Keratinocyte (primary cell): ENCODE measurements around the gene BCL2. TPM values are rescaled to one million over a fixed set of nuclear protein-coding genes. Genes with fewer than 3 reads are reported as not detected.

Source experiments
- DNase-seq: peaks from one replicate; pipeline ENCODE4 v3.0.0-alpha.2; 2011; ENCODE audit warnings: low read depth, missing footprints, low spot score
- FAIRE-seq: peaks from 2 replicates; lab custom pipeline; 2011; peaks lifted over from hg19 to GRCh38; lab: Jason Lieb, UNC
- H2AFZ ChIP-seq: 2 replicates; pipeline ENCODE4 v1.6.0; 2012; ENCODE audit warnings: low read length, control low read depth, inconsistent platforms; ENCODE audit not compliant: control insufficient read depth
- H3K27ac ChIP-seq: 2 replicates; pipeline ENCODE4 v1.5.1; 2011; ENCODE audit warnings: low read length; ENCODE audit not compliant: control insufficient read depth, insufficient read depth
- H3K27me3 ChIP-seq: 3 replicates; pipeline ENCODE4 v1.6.0; 2011; ENCODE audit warnings: low read length; ENCODE audit not compliant: control insufficient read depth, insufficient read depth; ENCODE audit errors: extremely low read depth
- H3K36me3 ChIP-seq, 2 experiments: 2 replicates in 1 of 2; 3 replicates in 1 of 2; pipeline ENCODE4 v1.5.1; 2011; ENCODE audit warnings: low read length in 2 of 2, mild to moderate bottlenecking in 1 of 2; ENCODE audit not compliant: control insufficient read depth in 2 of 2, insufficient read depth in 2 of 2; ENCODE audit errors: extremely low read depth in 1 of 2
- H3K4me1 ChIP-seq: 3 replicates; pipeline ENCODE4 v1.5.1; 2011; ENCODE audit warnings: low read length; ENCODE audit not compliant: control insufficient read depth, insufficient read depth; ENCODE audit errors: extremely low read depth
- H3K4me2 ChIP-seq: 3 replicates; pipeline ENCODE4 v1.6.0; 2011; ENCODE audit warnings: low read depth, low read length; ENCODE audit not compliant: control insufficient read depth, insufficient read depth; ENCODE audit errors: extremely low read depth
- H3K4me3 ChIP-seq, 3 experiments: fragments of 200-600 bp in 1 of 3; sonication (generic) in 1 of 3; 2 replicates in 2 of 3; 3 replicates in 1 of 3; pipeline ENCODE4 v1.5.1; 2011 to 2016; ENCODE audit warnings: low read length in 3 of 3, mild to moderate bottlenecking in 3 of 3, control low read depth in 2 of 3, inconsistent platforms in 1 of 3, low read depth in 1 of 3, mixed read lengths in 1 of 3, mixed run types in 1 of 3, moderate library complexity in 1 of 3; ENCODE audit not compliant: control insufficient read depth in 2 of 3, insufficient read depth in 2 of 3; ENCODE audit errors: extremely low read depth in 1 of 3
- H3K79me2 ChIP-seq: 2 replicates; pipeline ENCODE4 v1.6.0; 2012; ENCODE audit warnings: low read length; ENCODE audit not compliant: control insufficient read depth, insufficient read depth
- H3K9ac ChIP-seq: 3 replicates; pipeline ENCODE4 v1.6.0; 2011; ENCODE audit warnings: low read length; ENCODE audit not compliant: control insufficient read depth, insufficient read depth; ENCODE audit errors: extremely low read depth
- H3K9me1 ChIP-seq: 3 replicates; pipeline ENCODE4 v1.6.0; 2011; ENCODE audit warnings: low read length; ENCODE audit not compliant: control insufficient read depth, insufficient read depth; ENCODE audit errors: extremely low read depth
- H3K9me3 ChIP-seq: 2 replicates; pipeline ENCODE4 v1.5.1; 2012; ENCODE audit warnings: low read depth, low read length; ENCODE audit not compliant: control insufficient read depth
- H4K20me1 ChIP-seq: 3 replicates; pipeline ENCODE4 v1.6.0; 2011; ENCODE audit warnings: low read length; ENCODE audit not compliant: control insufficient read depth, insufficient read depth; ENCODE audit errors: extremely low read depth
- CTCF ChIP-seq, 3 experiments: IDR thresholded peaks in 1 of 3; conservative IDR thresholded peaks in 1 of 3; optimal IDR thresholded peaks in 1 of 3; 2 replicates in 2 of 3; 3 replicates in 1 of 3; pipeline versions ENCODE3 to v1.5.1; 2011; ENCODE audit warnings: low read length in 3 of 3, mild to moderate bottlenecking in 3 of 3, moderate library complexity in 2 of 3, control low read depth in 1 of 3, inconsistent platforms in 1 of 3; ENCODE audit not compliant: insufficient read depth in 2 of 3; ENCODE audit errors: extremely low read depth in 1 of 3
- EZH2 ChIP-seq: IDR thresholded peaks from one replicate; pipeline ENCODE4 v1.6.1; 2012; ENCODE audit warnings: inconsistent platforms, mild to moderate bottlenecking, low read length, moderate library complexity
- dilution Hi-C: fragments of 300-500 bp; cut with MboI; formaldehyde crosslinking; loops from one replicate; pipeline ENCODE4 v1.7.0; 2020; ENCODE audit warnings: low sequenced_read_pairs; ENCODE audit not compliant: extremely low pct_ligation_motif_present
- polyA plus RNA-seq, 5 experiments: library from polyadenylated mRNA; depleted of rRNA in 3 of 5; stranded (reverse) in 3 of 5; stranded (forward) in 1 of 5; unstranded in 1 of 5; fragments of >200 nt; gene quantifications; 1 replicate in 1 of 5; 2 replicates in 3 of 5; 3 replicates in 1 of 5; pipeline versions ENCODE4 v1.2.1 to v1.2.3, GENCODE V29; 2011 to 2012; ENCODE audit warnings: missing spikeins in 2 of 5, low read depth in 1 of 5, low replicate concordance in 1 of 5

BCL2 gene
- polyA plus RNA-seq, 1 donor (not counting 4 experiments of a cell fraction or from before 2014, with no cell fraction given): 0.30 TPM

- no peaks in the 10 kb centered on the region for H3K36me3 ChIP-seq
- dilution Hi-C loops: no loop called here
- H3K27me3 ChIP-seq: no peaks in the 10 kb centered on the region
- TF ChIP-seq CTCF (optimal IDR thresholded peaks at IDR 0.05 in 1 of 3, IDR thresholded peaks at IDR 0.05 in 1 of 3, conservative IDR thresholded peaks at IDR 0.05 in 1 of 3; ENCODE audit: extremely low read depth in 1 of 3, insufficient read depth in 2 of 3, low read length in 3 of 3): no peak
- no peak for TF ChIP-seq EZH2
- H3K4me2 ChIP-seq: no peak overlapping the region
- no peaks in the 10 kb centered on the region for H4K20me1 ChIP-seq
- H3K27ac ChIP-seq: no peak overlapping the region
- FAIRE-seq (no peak), DNase-seq (no peak)
- no peaks in the 10 kb centered on the region for H3K79me2 ChIP-seq
- H2AFZ ChIP-seq: no peak overlapping the region
- no peak overlapping the region for H3K9ac ChIP-seq
- peaks cover 18% of the 10 kb centered on the region for H3K4me1 ChIP-seq
- no peaks in the 10 kb centered on the region for H3K9me1 ChIP-seq
- H3K4me3 ChIP-seq: no peak overlapping the region
- H3K9me3 ChIP-seq: no peaks in the 10 kb centered on the region
Observed at GRCh38 chr18:63234841-63235240, 84.7 kb downstream of the BCL2 start.

- H3K9me1 ChIP-seq: no peaks in the 10 kb centered on the region
- no peak overlapping the region for H3K9ac ChIP-seq
- no peaks in the 10 kb centered on the region for H3K27me3 ChIP-seq
- H3K79me2 ChIP-seq: no peaks in the 10 kb centered on the region
- DNase-seq (no peak), FAIRE-seq (no peak)
- H3K36me3 ChIP-seq: no peaks in the 10 kb centered on the region
- no peaks in the 10 kb centered on the region for H4K20me1 ChIP-seq
- H3K4me3 ChIP-seq: no peak overlapping the region
- dilution Hi-C loops: no loop called here
- H3K9me3 ChIP-seq: no peaks in the 10 kb centered on the region
- no peak overlapping the region for H2AFZ ChIP-seq
- TF ChIP-seq EZH2: no peak
- TF ChIP-seq CTCF (optimal IDR thresholded peaks at IDR 0.05 in 1 of 3, IDR thresholded peaks at IDR 0.05 in 1 of 3, conservative IDR thresholded peaks at IDR 0.05 in 1 of 3; ENCODE audit: extremely low read depth in 1 of 3, insufficient read depth in 2 of 3, low read length in 3 of 3): no peak
- no peak overlapping the region for H3K27ac ChIP-seq
- no peak overlapping the region for H3K4me2 ChIP-seq
- H3K4me1 ChIP-seq: peaks cover 18% of the 10 kb centered on the region
Observed at GRCh38 chr18:63234432-63234831, 85.1 kb downstream of the BCL2 start.
